HG03064 (cell line): ENCODE results near the gene KRT83.
"Not testable (repeated sequence)": the region's sequence is repeated elsewhere in the genome, so short reads cannot be mapped to it uniquely, and the experiment has no call there.

ENCODE experiments used
- ATAC-seq: cut with Tn5 transposase; IDR thresholded peaks from one replicate; pipeline ENCODE4 v1.9.1; 2021; ENCODE audit warnings: low read depth; ENCODE audit not compliant: unreplicated experiment

The KRT83 gene

GRCh38 chr12:52334185-52334584, 13.0 kb upstream of the KRT83 start:
- no peak for ATAC-seq

GRCh38 chr12:52333321-52333720, 12.1 kb upstream of the KRT83 start:
- ATAC-seq = no peak

GRCh38 chr12:52332381-52332780, 11.2 kb upstream of the KRT83 start:
- ATAC-seq = no peak

- ATAC-seq = no peak
These were observed 10.6 kb upstream of the KRT83 start for GRCh38 chr12:52331833-52332232.

GRCh38 chr12:52331039-52331438, 9.8 kb upstream of the KRT83 start:
- no peak for ATAC-seq

GRCh38 chr12:52327830-52328500, 6.8 kb upstream of the KRT83 start:
- ATAC-seq = no peak

GRCh38 chr12:52327052-52327829, 6.0 kb upstream of the KRT83 start:
- ATAC-seq = peak; percentile 92

- ATAC-seq = no peak
These were observed 2.9 kb upstream of the KRT83 start for GRCh38 chr12:52324153-52324444.

- no peak for ATAC-seq
These were observed 2.4 kb upstream of the KRT83 start for GRCh38 chr12:52323416-52324152.

GRCh38 chr12:52323001-52323400, 1.8 kb upstream of the KRT83 start:
- no peak for ATAC-seq

GRCh38 chr12:52322069-52322468, 871 bp upstream of the KRT83 start:
- ATAC-seq = no peak

GRCh38 chr12:52321418-52321817, 220 bp upstream of the KRT83 start:
- ATAC-seq = no peak

- no peak for ATAC-seq
These were observed 2.1 kb downstream of the KRT83 start for GRCh38 chr12:52319097-52319496.

GRCh38 chr12:52318241-52318990, 2.8 kb downstream of the KRT83 start:
- ATAC-seq = no peak

GRCh38 chr12:52317468-52318052, 3.6 kb downstream of the KRT83 start:
- ATAC-seq = no peak

- ATAC-seq = no peak
These were observed 4.5 kb downstream of the KRT83 start for GRCh38 chr12:52316701-52317100.

- no peak for ATAC-seq
These were observed 4.9 kb downstream of the KRT83 start for GRCh38 chr12:52316290-52316689.

- ATAC-seq = not testable (repeated sequence)
These were observed 5.5 kb downstream of the KRT83 start for GRCh38 chr12:52315721-52316120.

GRCh38 chr12:52314511-52314910, 6.7 kb downstream of the KRT83 start:
- ATAC-seq = no peak

GRCh38 chr12:52313926-52314325, 7.3 kb downstream of the KRT83 start:
- ATAC-seq = no peak

- ATAC-seq = no peak
These were observed 7.7 kb downstream of the KRT83 start for GRCh38 chr12:52313461-52313860.
